NCI-H510A treated with DMSO at 0.1 percent for 48 hours (cell line): Measurements from ENCODE around the gene LONP1.

Source experiments
- DNase-seq: peaks from one replicate; lab custom pipeline; 2025; lab: John Stamatoyannopoulos, UW

The LONP1 gene

GRCh38 chr19:5645409-5645808, 74.5 kb downstream of the LONP1 start:
- DNase-seq: peak; percentile 6

- no peak for DNase-seq
These were observed 75.9 kb downstream of the LONP1 start for GRCh38 chr19:5644037-5644436.

- no peak for DNase-seq
These were observed 76.9 kb downstream of the LONP1 start for GRCh38 chr19:5643060-5643459.

- no peak for DNase-seq
These were observed 77.7 kb downstream of the LONP1 start for GRCh38 chr19:5642204-5642603.
